ENCODE data around the gene HUNK. TPM values are rescaled to one million over a fixed set of nuclear protein-coding genes. Genes with fewer than 3 reads are reported as not detected.

Gene HUNK
- total RNA-seq, 4 donors from 2014 or later = 1.6 to 7.0 (median 3.4) TPM

- H3K27ac ChIP-seq = no peak overlapping the region
- TF ChIP-seq CTCF (IDR thresholded peaks at IDR 0.05) (no peak), POLR2A (IDR thresholded peaks at IDR 0.05) (no peak)
- H3K4me3 ChIP-seq = no peak overlapping the region
- no peaks in the 10 kb centered on the region for H3K4me1 ChIP-seq
- no peaks in the 10 kb centered on the region for H3K27me3 ChIP-seq
- no peak for DNase-seq
- H3K9me3 ChIP-seq = no peaks in the 10 kb centered on the region
- H3K36me3 ChIP-seq = no peaks in the 10 kb centered on the region
Measured at GRCh38 chr21:31983120-31983519, 110.3 kb downstream of the HUNK start.

- DNase-seq = no peak
- no peak overlapping the region for H3K4me3 ChIP-seq
- no peak for TF ChIP-seq CTCF (IDR thresholded peaks at IDR 0.05)
- no peak for TF ChIP-seq POLR2A (IDR thresholded peaks at IDR 0.05)
- no peaks in the 10 kb centered on the region for H3K36me3 ChIP-seq
- H3K4me1 ChIP-seq = no peaks in the 10 kb centered on the region
- no peaks in the 10 kb centered on the region for H3K9me3 ChIP-seq
- H3K27ac ChIP-seq = no peak overlapping the region
- H3K27me3 ChIP-seq = no peaks in the 10 kb centered on the region
Measured at GRCh38 chr21:31983554-31983953, 110.7 kb downstream of the HUNK start.

- no peak for DNase-seq
- Histone ChIP-seq H3K36me3 (no peaks in the 10 kb centered on the region), H3K27ac (no peak overlapping the region), H3K27me3 (no peaks in the 10 kb centered on the region), H3K4me3 (no peak overlapping the region), H3K4me1 (no peaks in the 10 kb centered on the region), H3K9me3 (no peaks in the 10 kb centered on the region)
- TF ChIP-seq POLR2A (IDR thresholded peaks at IDR 0.05) = no peak
- no peak for TF ChIP-seq CTCF (IDR thresholded peaks at IDR 0.05)
Measured at GRCh38 chr21:31985398-31985797, 112.6 kb downstream of the HUNK start.

GRCh38 chr21:31986035-31986856, 113.4 kb downstream of the HUNK start:
- Histone ChIP-seq H3K27me3 (no peaks in the 10 kb centered on the region), H3K36me3 (no peaks in the 10 kb centered on the region), H3K4me3 (no peak overlapping the region), H3K4me1 (no peaks in the 10 kb centered on the region), H3K27ac (no peak overlapping the region), H3K9me3 (no peaks in the 10 kb centered on the region)
- DNase-seq = no peak
- TF ChIP-seq CTCF (IDR thresholded peaks at IDR 0.05) (no peak), POLR2A (IDR thresholded peaks at IDR 0.05) (no peak)

- H3K36me3 ChIP-seq = no peaks in the 10 kb centered on the region
- no peak overlapping the region for H3K4me3 ChIP-seq
- peak in 1 of 3 donors; percentile 47 for DNase-seq
- no peaks in the 10 kb centered on the region for H3K9me3 ChIP-seq
- H3K4me1 ChIP-seq = no peaks in the 10 kb centered on the region
- no peaks in the 10 kb centered on the region for H3K27me3 ChIP-seq
- no peak overlapping the region for H3K27ac ChIP-seq
- no peak for TF ChIP-seq CTCF (IDR thresholded peaks at IDR 0.05)
- TF ChIP-seq POLR2A (IDR thresholded peaks at IDR 0.05) = no peak
Measured at GRCh38 chr21:31987696-31988095, 114.9 kb downstream of the HUNK start.
